NCI-H2107 treated with DMSO at 0.1 percent for 48 hours (cell line): ENCODE data around the gene RNF144B.
"Not testable (repeated sequence)": the region's sequence is repeated elsewhere in the genome, so short reads cannot be mapped to it uniquely, and the experiment has no call there.

Source experiments
- DNase-seq: peaks from one replicate; lab custom pipeline; 2025; ENCODE audit not compliant: unreplicated experiment; lab: John Stamatoyannopoulos, UW

The RNF144B gene

GRCh38 chr6:18441251-18441979, 54.3 kb downstream of the RNF144B start:
- DNase-seq = no peak

DNA sequence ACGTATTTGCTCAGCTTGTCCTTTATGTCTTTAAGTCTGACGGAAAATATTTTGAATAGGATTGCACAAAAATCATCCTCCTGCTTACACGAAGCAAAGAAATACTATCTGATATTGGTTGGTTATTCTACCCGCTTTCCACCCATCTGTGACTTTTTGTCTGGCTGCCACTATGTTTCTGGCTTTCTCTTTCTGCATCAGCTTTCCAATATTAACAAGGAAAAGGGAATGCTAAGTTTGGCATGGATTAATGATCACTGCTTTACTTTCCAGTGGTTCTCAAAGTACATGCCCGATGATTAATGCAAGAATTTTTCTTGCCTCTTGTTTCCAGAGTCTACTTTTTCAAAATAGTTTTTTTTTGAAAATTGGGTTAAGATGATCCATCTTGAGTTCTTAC, 57.0 kb downstream of the RNF144B start:
- DNase-seq = no peak

- no peak for DNase-seq
These were observed 58.1 kb downstream of the RNF144B start for GRCh38 chr6:18445228-18445627.

DNA sequence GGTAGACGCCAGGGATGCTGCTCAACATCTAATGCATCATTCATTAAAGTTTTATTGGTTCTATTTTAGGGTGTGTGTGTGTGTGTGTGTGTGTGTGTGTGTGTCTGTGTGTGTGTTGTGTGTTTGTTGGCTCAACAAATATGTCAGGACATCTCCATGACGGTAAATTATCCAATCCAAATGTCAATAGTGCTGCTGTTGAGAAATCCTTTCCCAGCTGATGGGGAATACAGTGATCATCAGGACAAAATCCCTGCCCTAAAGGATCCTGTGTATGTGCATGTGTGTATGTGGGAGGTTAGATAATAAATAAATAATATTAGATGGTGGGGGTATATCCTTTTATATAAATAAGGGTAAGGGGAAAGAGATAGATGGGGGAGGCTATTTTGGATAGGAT, 59.6 kb downstream of the RNF144B start:
- DNase-seq = no peak

DNA sequence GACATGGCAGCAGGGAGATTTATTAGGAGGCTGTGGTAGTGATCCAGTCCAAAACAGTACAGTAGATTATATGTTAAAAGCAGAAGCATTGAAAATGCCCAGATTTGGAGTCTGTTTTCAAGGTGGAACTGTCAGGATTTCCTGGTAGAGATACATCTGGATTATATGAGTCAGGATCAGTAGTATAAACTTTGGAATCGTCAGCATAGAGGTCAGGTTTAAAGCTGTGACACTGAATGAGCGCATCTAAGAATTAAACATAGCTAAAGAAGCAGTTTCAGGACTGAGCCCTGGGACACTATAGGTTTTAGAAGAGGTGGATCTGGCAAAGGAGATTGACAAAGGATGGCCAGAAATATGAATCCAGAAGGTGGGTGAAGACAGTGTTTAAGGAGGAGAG, 60.4 kb downstream of the RNF144B start:
- no peak for DNase-seq

GRCh38 chr6:18451756-18452155, 64.6 kb downstream of the RNF144B start:
- DNase-seq = no peak

DNA sequence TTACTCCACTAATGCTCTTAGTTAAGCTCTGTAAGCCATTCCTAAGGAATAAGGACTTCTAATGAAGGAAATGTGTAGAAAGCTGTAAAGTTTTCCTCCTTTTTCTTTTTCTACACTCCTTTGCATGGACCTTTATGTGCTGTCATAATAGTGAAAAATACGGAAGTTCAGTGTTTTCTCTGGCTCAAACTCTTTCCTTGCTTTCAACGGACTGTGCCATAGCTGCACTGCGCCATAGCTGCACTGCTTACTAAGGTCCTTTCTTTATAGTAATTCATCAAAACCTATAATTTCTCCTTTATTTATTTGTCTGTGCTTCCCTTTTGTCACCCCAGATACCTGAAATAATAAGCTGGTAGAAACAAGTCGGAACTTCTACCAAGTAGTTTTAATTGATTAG, 67.3 kb downstream of the RNF144B start:
- DNase-seq = no peak

GRCh38 chr6:18457065-18457737, 70.1 kb downstream of the RNF144B start:
- no peak for DNase-seq

DNA sequence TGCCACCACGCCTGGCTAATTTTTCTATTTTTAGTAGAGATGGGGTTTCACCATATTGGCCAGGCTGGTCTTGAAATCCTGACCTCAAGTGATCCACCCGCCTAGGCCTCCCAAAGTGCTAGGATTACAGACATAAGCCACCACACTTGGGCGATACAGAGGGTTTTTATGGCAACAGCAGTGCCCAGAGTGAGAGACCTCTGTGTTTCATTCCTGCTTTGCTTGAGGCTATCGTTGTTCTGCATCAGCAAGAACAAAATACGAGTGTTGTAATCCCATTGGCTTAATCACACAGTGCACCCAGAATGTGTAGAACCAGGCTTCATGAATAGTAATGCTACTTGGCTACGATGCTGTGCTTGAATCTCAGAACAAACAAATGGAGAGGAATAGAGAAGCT, 70.9 kb downstream of the RNF144B start:
- DNase-seq = not testable (repeated sequence)

DNA sequence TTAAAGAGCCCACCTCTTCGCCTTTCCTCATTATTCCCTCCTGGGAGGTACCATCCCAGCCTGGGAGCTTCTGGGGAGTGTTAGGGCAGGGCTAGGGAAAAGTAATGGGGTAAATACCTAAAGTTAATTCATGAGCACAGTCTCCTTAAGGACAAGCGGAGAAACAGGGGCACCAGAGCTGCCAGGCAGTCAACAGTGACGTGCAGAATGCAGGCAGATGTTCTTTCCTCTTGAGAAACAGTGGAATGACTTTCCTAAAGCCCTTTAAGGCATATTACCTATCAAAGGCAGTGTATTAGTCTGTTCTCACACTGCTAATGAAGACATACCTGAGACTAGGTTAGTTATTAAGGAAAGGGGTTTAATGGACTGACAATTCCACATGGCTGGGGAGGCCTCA, 76.3 kb downstream of the RNF144B start:
- DNase-seq = no peak

GRCh38 chr6:18464176-18464575, 77.0 kb downstream of the RNF144B start:
- no peak for DNase-seq

DNA sequence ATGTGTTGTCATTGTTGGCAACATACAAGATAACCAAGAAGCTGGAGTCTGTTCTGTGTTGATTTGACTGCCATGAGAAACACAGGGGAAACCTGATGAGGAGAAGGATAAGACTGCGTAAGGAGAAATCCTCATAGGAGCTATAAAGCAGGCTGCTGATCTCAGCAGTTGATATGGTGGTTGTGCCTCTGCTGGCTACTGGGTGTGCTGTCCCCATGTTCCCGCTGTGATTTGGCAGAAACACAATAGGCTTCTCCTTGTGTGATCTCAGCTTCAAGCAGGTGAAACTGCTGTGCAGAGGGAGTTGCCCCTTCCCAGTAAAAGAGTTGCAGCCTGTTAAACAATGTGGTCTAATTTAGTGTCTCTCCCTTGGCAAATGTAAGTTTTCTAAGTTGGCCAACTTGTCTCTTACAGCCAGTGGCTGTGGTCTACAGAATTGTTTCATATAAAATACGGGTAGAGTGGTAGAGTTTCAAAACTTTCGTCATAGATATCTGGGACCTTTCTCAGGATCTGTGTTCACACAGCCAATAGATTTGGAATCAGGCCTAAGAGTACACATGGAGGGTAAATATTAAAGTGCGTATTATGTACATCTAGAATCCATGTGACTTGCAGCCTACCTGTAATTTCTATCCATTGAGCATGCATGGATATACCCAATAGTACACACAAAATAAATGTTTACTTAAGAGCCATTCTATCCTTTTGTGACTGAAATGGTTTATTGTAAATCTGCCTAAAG, 78.4 kb downstream of the RNF144B start:
- DNase-seq = peak; percentile 8

- DNase-seq = no peak
These were observed 80.8 kb downstream of the RNF144B start for GRCh38 chr6:18467741-18468502.

DNA sequence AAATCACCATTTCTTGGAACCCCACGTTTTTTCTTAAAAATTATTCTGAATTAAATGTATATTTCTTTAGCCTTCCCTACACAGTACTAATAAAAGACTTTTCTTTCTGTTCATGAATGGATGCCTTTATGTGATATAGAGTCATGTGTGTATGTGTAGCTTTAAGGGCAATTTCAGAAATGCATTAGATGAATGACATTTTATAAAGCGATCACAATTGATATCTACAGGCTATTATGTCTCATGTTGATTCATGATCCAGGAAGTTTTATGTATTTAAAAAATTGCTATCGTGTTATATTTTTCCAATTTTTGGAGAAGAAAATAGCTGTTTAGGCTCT, 81.3 kb downstream of the RNF144B start:
- no peak for DNase-seq

- DNase-seq = no peak
These were observed 82.4 kb downstream of the RNF144B start for GRCh38 chr6:18469536-18469935.

GRCh38 chr6:18471232-18471964, 84.2 kb downstream of the RNF144B start:
- DNase-seq = no peak

GRCh38 chr6:18472941-18473340, 85.8 kb downstream of the RNF144B start:
- DNase-seq = no peak

DNA sequence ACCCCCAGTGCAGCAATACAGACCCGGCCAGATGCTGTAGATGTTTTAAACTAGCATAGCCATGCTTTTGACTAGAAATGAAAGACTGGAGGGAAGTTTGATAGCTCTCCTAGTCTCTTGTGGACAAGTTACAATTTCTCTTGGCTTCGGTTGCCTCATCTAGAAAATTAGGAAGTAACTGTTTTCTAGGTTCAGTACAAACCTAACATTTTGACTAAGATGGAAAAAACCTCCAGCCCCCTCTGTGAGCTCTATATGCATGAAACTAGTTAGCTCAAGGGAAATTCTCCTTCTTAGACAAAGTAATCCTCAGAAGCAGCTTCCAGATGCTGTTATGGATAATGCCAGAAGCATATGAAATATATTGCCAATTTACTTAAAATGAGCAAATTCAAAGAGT, 86.6 kb downstream of the RNF144B start:
- DNase-seq = no peak

DNA sequence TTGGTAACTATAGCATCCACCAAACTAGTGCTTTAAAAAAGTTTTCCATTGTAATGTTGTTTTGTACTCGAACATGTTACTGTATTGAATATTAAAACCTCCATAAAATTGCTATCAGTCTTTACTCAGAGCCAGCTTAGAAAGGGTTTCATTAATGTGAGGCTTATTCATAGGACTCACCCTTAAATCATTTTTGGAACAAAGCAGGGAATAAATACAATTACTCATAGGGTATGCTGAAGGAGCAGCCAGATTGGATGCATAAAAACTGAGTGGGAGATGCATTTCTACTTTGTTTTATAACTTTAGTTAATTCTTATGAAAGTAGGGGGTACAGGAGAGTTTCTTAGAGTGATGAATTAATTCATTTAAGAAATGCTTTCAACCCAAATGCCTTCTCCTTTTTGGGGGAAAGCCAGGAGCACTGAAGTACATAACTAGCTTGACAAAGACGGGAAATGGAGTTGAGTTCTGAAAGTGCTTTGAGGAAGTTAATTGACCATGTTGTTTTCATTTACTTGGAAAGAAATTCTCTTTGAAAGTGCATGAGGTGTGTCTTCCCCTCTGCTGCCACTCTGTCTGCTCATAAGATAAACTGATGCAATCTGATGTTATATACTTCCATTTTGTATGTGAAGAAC, 90.3 kb downstream of the RNF144B start:
- no peak for DNase-seq

GRCh38 chr6:18478610-18479009, 91.5 kb downstream of the RNF144B start:
- DNase-seq = no peak
